Measurements from ENCODE around the gene PRCC. TPM values are rescaled to one million over a fixed set of nuclear protein-coding genes. Genes with fewer than 3 reads are reported as not detected.

Gene PRCC
- total RNA-seq (10 to 100 TPM; 45.4 to 64.6 (median 57.9) TPM), polyA plus RNA-seq (10 to 100 TPM; 39.1 to 55.9 (median 52.5) TPM)
- long read RNA-seq, donor 1, transcript PRCC-201 (7 exons, 2,105 nt), result major isoform, 12 of 13 reads
- long read RNA-seq, donor 1, partial matches to known transcripts, result 0 of 13 reads
- long read RNA-seq, donor 1, other reads (novel, unspliced or antisense), result 0 of 13 reads
- long read RNA-seq, donor 2, transcript PRCC-201 (7 exons, 2,105 nt), result major isoform, 6 of 7 reads
- long read RNA-seq, donor 2, partial matches to known transcripts, result 0 of 7 reads
- long read RNA-seq, donor 2, other reads (novel, unspliced or antisense), result 0 of 7 reads

- peak within 1 kb of the TSS; percentile 76 to 97 (median 94) for H3K27ac ChIP-seq
- TF ChIP-seq POLR2AphosphoS5 (IDR thresholded peaks at IDR 0.05) (peak; percentile 84 to 94 (median 86)), CTCF (IDR thresholded peaks at IDR 0.05 in 8 of 11, conservative IDR thresholded peaks at IDR 0.05 in 3 of 11) (peak in 3 of 11 experiments; percentile 8 to 21 (median 9)), POLR2A (IDR thresholded peaks at IDR 0.05) (peak in 2 of 3 donors; percentile 13 to 53)
- peaks cover 33 to 59% (median 54%) of the 10 kb centered on the region in 6 donors for H3K4me1 ChIP-seq
- H3K27me3 ChIP-seq (replicated peaks in 1 of 7), result no peaks in the 10 kb centered on the region
- no peaks in the 10 kb centered on the region for H3K9me3 ChIP-seq
- 0% methylated on average over 21 to 50 of the region's 50 CpGs for WGBS, 5 donors
- peaks cover 0 to 24% (median 4%) of the 10 kb centered on the region in 6 donors for H3K36me3 ChIP-seq
- intact Hi-C loops (cut with DNase I; ENCODE audit: low total_unique reads), result no loop called here
- peak within 1 kb of the TSS; percentile 58 to 96 (median 78) for H3K4me3 ChIP-seq
- DNase-seq, result peak; percentile 99
These were observed at the start of gene PRCC for GRCh38 chr1:156767101-156767878. PRCC (plus strand) TSS chr1:156767535; CDS start chr1:156767772, 237 bp downstream.

GRCh38 chr1:156721131-156721530 lies 46.2 kb upstream of the PRCC start:
- Histone ChIP-seq H3K27me3 (replicated peaks in 1 of 7) (no peaks in the 10 kb centered on the region), H3K27ac (no peak overlapping the region), H3K36me3 (peaks cover 0 to 92% (median 39%) of the 10 kb centered on the region in 6 donors), H3K9me3 (no peaks in the 10 kb centered on the region), H3K4me3 (no peak overlapping the region), H3K4me1 (peaks cover 17 to 40% (median 23%) of the 10 kb centered on the region in 6 donors)
- DNase-seq, result no peak
- intact Hi-C loops (cut with DNase I; ENCODE audit: low total_unique reads), result loop anchor here (10.0 kb wide), 1 partner anchor 164 kb away; no protein-coding TSS in a partner anchor
- 77 to 93% (median 89%) methylated on average over 2 of the region's 2 CpGs for WGBS, 5 donors
- TF ChIP-seq POLR2A (IDR thresholded peaks at IDR 0.05) (no peak), CTCF (IDR thresholded peaks at IDR 0.05 in 8 of 11, conservative IDR thresholded peaks at IDR 0.05 in 3 of 11) (no peak), POLR2AphosphoS5 (IDR thresholded peaks at IDR 0.05) (no peak)

- TF ChIP-seq POLR2A (IDR thresholded peaks at IDR 0.05), result no peak
- TF ChIP-seq POLR2AphosphoS5 (IDR thresholded peaks at IDR 0.05), result no peak
- TF ChIP-seq CTCF (IDR thresholded peaks at IDR 0.05 in 8 of 11, conservative IDR thresholded peaks at IDR 0.05 in 3 of 11), result no peak
- intact Hi-C loops (cut with DNase I; ENCODE audit: low total_unique reads), result loop anchor here (10.0 kb wide), 1 partner anchor 163 kb away; no protein-coding TSS in a partner anchor
These were observed 45.8 kb upstream of the PRCC start for GRCh38 chr1:156721535-156721934.

More at GRCh38 chr1:156721535-156721934, 45.8 kb upstream of the PRCC start:
- peaks cover 0 to 96% (median 39%) of the 10 kb centered on the region in 6 donors for H3K36me3 ChIP-seq
- WGBS, 5 donors, result 68 to 85% (median 81%) methylated on average over 4 of the region's 4 CpGs
- H3K4me1 ChIP-seq, result peaks cover 21 to 44% (median 27%) of the 10 kb centered on the region in 6 donors
- H3K4me3 ChIP-seq, result no peak overlapping the region
- H3K27ac ChIP-seq, result no peak overlapping the region
- H3K9me3 ChIP-seq, result no peaks in the 10 kb centered on the region
- DNase-seq, result no peak
- H3K27me3 ChIP-seq (replicated peaks in 1 of 7), result no peaks in the 10 kb centered on the region

Data from spleen (tissue), 13 donors.